ENCODE results near the gene CTDSP2.

The CTDSP2 gene

GRCh38 chr12:57826400-57826799, 20.1 kb downstream of the CTDSP2 start:
- H3K27me3 ChIP-seq (ENCODE audit: insufficient read depth, poor library complexity, severe bottlenecking): no peaks in the 10 kb centered on the region
- TF ChIP-seq CTCF (IDR thresholded peaks at IDR 0.05; ENCODE audit: insufficient read depth, low read length) (no peak), POLR2AphosphoS5 (IDR thresholded peaks at IDR 0.05; ENCODE audit: low read depth) (no peak), GABPA (IDR thresholded peaks at IDR 0.05; ENCODE audit: low read depth) (no peak), SPI1 (IDR thresholded peaks at IDR 0.05; ENCODE audit: borderline replicate concordance, low read depth) (no peak)
- TF ChIP-seq, protein P1, sequence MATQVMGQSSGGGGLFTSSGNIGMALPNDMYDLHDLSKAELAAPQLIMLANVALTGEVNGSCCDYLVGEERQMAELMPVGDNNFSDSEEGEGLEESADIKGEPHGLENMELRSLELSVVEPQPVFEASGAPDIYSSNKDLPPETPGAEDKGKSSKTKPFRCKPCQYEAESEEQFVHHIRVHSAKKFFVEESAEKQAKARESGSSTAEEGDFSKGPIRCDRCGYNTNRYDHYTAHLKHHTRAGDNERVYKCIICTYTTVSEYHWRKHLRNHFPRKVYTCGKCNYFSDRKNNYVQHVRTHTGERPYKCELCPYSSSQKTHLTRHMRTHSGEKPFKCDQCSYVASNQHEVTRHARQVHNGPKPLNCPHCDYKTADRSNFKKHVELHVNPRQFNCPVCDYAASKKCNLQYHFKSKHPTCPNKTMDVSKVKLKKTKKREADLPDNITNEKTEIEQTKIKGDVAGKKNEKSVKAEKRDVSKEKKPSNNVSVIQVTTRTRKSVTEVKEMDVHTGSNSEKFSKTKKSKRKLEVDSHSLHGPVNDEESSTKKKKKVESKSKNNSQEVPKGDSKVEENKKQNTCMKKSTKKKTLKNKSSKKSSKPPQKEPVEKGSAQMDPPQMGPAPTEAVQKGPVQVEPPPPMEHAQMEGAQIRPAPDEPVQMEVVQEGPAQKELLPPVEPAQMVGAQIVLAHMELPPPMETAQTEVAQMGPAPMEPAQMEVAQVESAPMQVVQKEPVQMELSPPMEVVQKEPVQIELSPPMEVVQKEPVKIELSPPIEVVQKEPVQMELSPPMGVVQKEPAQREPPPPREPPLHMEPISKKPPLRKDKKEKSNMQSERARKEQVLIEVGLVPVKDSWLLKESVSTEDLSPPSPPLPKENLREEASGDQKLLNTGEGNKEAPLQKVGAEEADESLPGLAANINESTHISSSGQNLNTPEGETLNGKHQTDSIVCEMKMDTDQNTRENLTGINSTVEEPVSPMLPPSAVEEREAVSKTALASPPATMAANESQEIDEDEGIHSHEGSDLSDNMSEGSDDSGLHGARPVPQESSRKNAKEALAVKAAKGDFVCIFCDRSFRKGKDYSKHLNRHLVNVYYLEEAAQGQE (IDR thresholded peaks at IDR 0.05; ENCODE audit: insufficient replicate concordance, low read depth): no peak
- no peak overlapping the region for H3K27ac ChIP-seq (replicated peaks)
- H3K4me3 ChIP-seq (replicated peaks; ENCODE audit: insufficient read depth, low read length): no peak overlapping the region
- DNase-seq (ENCODE audit: low read depth in 1 of 2, low spot score in 1 of 2): no peak

- Histone ChIP-seq H3K4me3 (replicated peaks; ENCODE audit: insufficient read depth, low read length) (no peak overlapping the region), H3K27me3 (ENCODE audit: insufficient read depth, poor library complexity, severe bottlenecking) (no peaks in the 10 kb centered on the region), H3K27ac (replicated peaks) (no peak overlapping the region)
- DNase-seq (ENCODE audit: low read depth in 1 of 2, low spot score in 1 of 2): no peak
- TF ChIP-seq GABPA (IDR thresholded peaks at IDR 0.05; ENCODE audit: low read depth): no peak
- TF ChIP-seq POLR2AphosphoS5 (IDR thresholded peaks at IDR 0.05; ENCODE audit: low read depth): no peak
- no peak for TF ChIP-seq SPI1 (IDR thresholded peaks at IDR 0.05; ENCODE audit: borderline replicate concordance, low read depth)
- TF ChIP-seq CTCF (IDR thresholded peaks at IDR 0.05; ENCODE audit: insufficient read depth, low read length): no peak
- TF ChIP-seq, protein P1 (IDR thresholded peaks at IDR 0.05; ENCODE audit: insufficient replicate concordance, low read depth): no peak
These were observed 21.1 kb downstream of the CTDSP2 start for GRCh38 chr12:57825451-57825850.

DNA sequence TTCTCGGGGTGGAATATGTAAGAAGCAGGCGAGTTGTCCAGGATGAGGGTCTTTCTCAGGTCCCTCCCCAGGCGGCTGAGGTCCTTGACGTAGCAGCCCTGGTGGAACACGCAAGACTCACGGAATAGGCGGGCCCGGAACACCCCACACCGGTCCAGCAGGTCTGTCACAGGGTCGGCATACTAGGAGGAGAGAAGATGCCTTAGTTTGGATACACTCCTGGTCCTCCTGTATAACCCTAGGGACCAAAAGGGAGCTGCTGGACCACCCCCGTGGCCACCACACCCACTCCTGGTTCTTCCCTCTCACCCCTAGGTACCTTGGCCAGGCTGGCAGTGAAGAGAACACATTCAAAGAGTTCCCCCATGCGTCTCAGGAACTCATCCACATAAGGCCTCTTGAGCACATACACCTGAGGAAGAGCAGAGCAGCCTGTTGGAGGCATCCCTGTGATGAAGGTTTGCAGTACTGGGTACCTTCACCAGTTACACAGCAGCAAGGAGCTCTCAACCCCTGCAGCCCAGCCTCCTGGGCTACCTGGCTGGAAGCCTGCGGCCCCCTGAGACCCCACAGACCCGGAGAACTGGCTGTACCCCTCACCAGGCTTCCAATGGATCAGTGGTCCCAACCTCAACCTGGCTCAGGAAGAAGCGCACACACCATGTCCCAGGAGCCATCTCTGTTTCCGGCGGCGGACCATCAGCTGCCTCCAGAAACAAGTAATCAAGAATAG, 22.5 kb downstream of the CTDSP2 start:
- TF ChIP-seq GABPA (IDR thresholded peaks at IDR 0.05; ENCODE audit: low read depth): no peak
- no peak for TF ChIP-seq SPI1 (IDR thresholded peaks at IDR 0.05; ENCODE audit: borderline replicate concordance, low read depth)
- TF ChIP-seq, protein P1 (IDR thresholded peaks at IDR 0.05; ENCODE audit: insufficient replicate concordance, low read depth): no peak
- TF ChIP-seq POLR2AphosphoS5 (IDR thresholded peaks at IDR 0.05; ENCODE audit: low read depth): no peak
- no peak for TF ChIP-seq CTCF (IDR thresholded peaks at IDR 0.05; ENCODE audit: insufficient read depth, low read length)
- no peak overlapping the region for H3K4me3 ChIP-seq (replicated peaks; ENCODE audit: insufficient read depth, low read length)

More for the DNA sequence above, 22.5 kb downstream of the CTDSP2 start:
- no peak for DNase-seq (ENCODE audit: low read depth in 1 of 2, low spot score in 1 of 2)
- Histone ChIP-seq H3K27me3 (ENCODE audit: insufficient read depth, poor library complexity, severe bottlenecking) (no peaks in the 10 kb centered on the region), H3K27ac (replicated peaks) (no peak overlapping the region)
